ENCODE results near the gene BPIFB6. TPM values are rescaled to one million over a fixed set of nuclear protein-coding genes. Genes with fewer than 3 reads are reported as not detected.
A peak's percentile ranks its signal among the peaks of the same experiment; 100 is the strongest.

BPIFB6 gene
- total RNA-seq, 1 donor from 2014 or later = not detected

GRCh38 chr20:33070111-33071053 is 38.9 kb downstream of the BPIFB6 start:
- no peaks in the 10 kb centered on the region for H3K36me3 ChIP-seq (ENCODE audit: control insufficient read depth, insufficient read depth, low read length)
- H3K27me3 ChIP-seq (ENCODE audit: control insufficient read depth, insufficient read depth, low read length) = peaks cover 1% of the 10 kb centered on the region
- DNase-seq (ENCODE audit: low read depth) (no peak), FAIRE-seq (no peak)
- TF ChIP-seq CTCF (IDR thresholded peaks at IDR 0.05; ENCODE audit: insufficient read depth, low read length, severe bottlenecking) = no peak
- H3K4me3 ChIP-seq (ENCODE audit: low read depth, low read length) = no peak overlapping the region

- no peak for TF ChIP-seq CTCF (IDR thresholded peaks at IDR 0.05; ENCODE audit: insufficient read depth, low read length, severe bottlenecking)
- Histone ChIP-seq H3K27me3 (ENCODE audit: control insufficient read depth, insufficient read depth, low read length) (peaks cover 1% of the 10 kb centered on the region), H3K4me3 (ENCODE audit: low read depth, low read length) (no peak overlapping the region), H3K36me3 (ENCODE audit: control insufficient read depth, insufficient read depth, low read length) (no peaks in the 10 kb centered on the region)
- FAIRE-seq = no peak
- DNase-seq (ENCODE audit: low read depth) = peak; percentile 10
These were observed 39.8 kb downstream of the BPIFB6 start for GRCh38 chr20:33071198-33071597.

- Histone ChIP-seq H3K4me3 (ENCODE audit: low read depth, low read length) (no peak overlapping the region), H3K27me3 (ENCODE audit: control insufficient read depth, insufficient read depth, low read length) (peaks cover 1% of the 10 kb centered on the region), H3K36me3 (ENCODE audit: control insufficient read depth, insufficient read depth, low read length) (no peaks in the 10 kb centered on the region)
- TF ChIP-seq CTCF (IDR thresholded peaks at IDR 0.05; ENCODE audit: insufficient read depth, low read length, severe bottlenecking) = no peak
- DNase-seq (ENCODE audit: low read depth) (no peak), FAIRE-seq (no peak)
These were observed 40.9 kb downstream of the BPIFB6 start for GRCh38 chr20:33072362-33072761.

GRCh38 chr20:33072813-33073212 is 41.4 kb downstream of the BPIFB6 start:
- Histone ChIP-seq H3K27me3 (ENCODE audit: control insufficient read depth, insufficient read depth, low read length) (peaks cover 4% of the 10 kb centered on the region), H3K4me3 (ENCODE audit: low read depth, low read length) (no peak overlapping the region), H3K36me3 (ENCODE audit: control insufficient read depth, insufficient read depth, low read length) (no peaks in the 10 kb centered on the region)
- DNase-seq (ENCODE audit: low read depth) (no peak), FAIRE-seq (no peak)
- TF ChIP-seq CTCF (IDR thresholded peaks at IDR 0.05; ENCODE audit: insufficient read depth, low read length, severe bottlenecking) = no peak

- H3K27me3 ChIP-seq (ENCODE audit: control insufficient read depth, insufficient read depth, low read length) = peaks cover 5% of the 10 kb centered on the region
- no peaks in the 10 kb centered on the region for H3K36me3 ChIP-seq (ENCODE audit: control insufficient read depth, insufficient read depth, low read length)
- no peak for FAIRE-seq
- no peak overlapping the region for H3K4me3 ChIP-seq (ENCODE audit: low read depth, low read length)
- no peak for TF ChIP-seq CTCF (IDR thresholded peaks at IDR 0.05; ENCODE audit: insufficient read depth, low read length, severe bottlenecking)
- DNase-seq (ENCODE audit: low read depth) = no peak
These were observed 43.2 kb downstream of the BPIFB6 start for GRCh38 chr20:33074675-33075074.
